A549 (cell line): ENCODE data around the gene KCNG2. TPM values are rescaled to one million over a fixed set of nuclear protein-coding genes. Genes with fewer than 3 reads are reported as not detected.

ENCODE experiments used
- ATAC-seq, 2 experiments: fragments of 200-7000 bp in 1 of 2; fragments of >200 bp in 1 of 2; cut with Nextera tagmentation in 1 of 2; cut with Tn5 transposase in 1 of 2; 3 replicates each; pipeline versions ENCODE4 v1.8.0 to v1.9.1; 2018 to 2020; ENCODE audit warnings: mild to moderate bottlenecking in 1 of 2, moderate library complexity in 1 of 2
- CTCF ChIA-PET: fragments of 300-600 bp; sonication (Branson Sonifier 250); formaldehyde crosslinking; extraction: SDS; loops from one replicate; lab custom pipeline; 2021; ENCODE audit warnings: antibody characterized with exemption, inconsistent platforms; lab: Yijun Ruan, JAX
- POLR2A ChIA-PET: fragments of 350-600 bp; formaldehyde crosslinking; extraction: SDS; loops from one replicate; lab custom pipeline; 2021; ENCODE audit warnings: antibody characterized with exemption, inconsistent platforms; lab: Yijun Ruan, JAX
- DNase-seq, 2 experiments: peaks; one replicate each; pipeline versions ENCODE4 v3.0.0 to v3.0.0-alpha.2; 2011 to 2016; ENCODE audit warnings: low read depth in 1 of 2, low spot score in 1 of 2
- FAIRE-seq: peaks from 2 replicates; lab custom pipeline; 2011; peaks lifted over from hg19 to GRCh38; lab: Jason Lieb, UNC
- H3K27ac ChIP-seq, 2 experiments: fragments of >200 bp; sonication (Bioruptor Twin); formaldehyde crosslinking; 3 replicates each; pipeline ENCODE4 v1.5.1; 2016 to 2017
- H3K4me1 ChIP-seq: fragments of >200 bp; sonication (Bioruptor Twin); formaldehyde crosslinking; 3 replicates; pipeline ENCODE4 v1.6.1; 2016
- H3K4me2 ChIP-seq: fragments of >200 bp; sonication (Bioruptor Twin); formaldehyde crosslinking; 3 replicates; pipeline ENCODE4 v1.6.1; 2016
- H3K4me3 ChIP-seq: fragments of >200 bp; sonication (Bioruptor Twin); formaldehyde crosslinking; 3 replicates; pipeline ENCODE4 v1.5.1; 2016
- H3K9me3 ChIP-seq: fragments of >200 bp; sonication (Bioruptor Twin); formaldehyde crosslinking; 3 replicates; pipeline ENCODE4 v1.6.1; 2016
- ATOH8 ChIP-seq: fragments of 250-450 bp; sonication (Bioruptor Pico); IDR thresholded peaks from 2 replicates; pipeline ENCODE4 v1.5.0; 2020; ENCODE audit warnings: low read depth, mild to moderate bottlenecking, moderate library complexity
- BCL3 ChIP-seq: fragments of >200 bp; sonication (Bioruptor Twin); formaldehyde crosslinking; IDR thresholded peaks from 3 replicates; pipeline ENCODE4 v1.6.1; 2016
- BHLHE40 ChIP-seq: IDR thresholded peaks from 2 replicates; pipeline ENCODE4 v1.6.1; 2012; ENCODE audit warnings: low read depth, low read length, inconsistent platforms
- CBX2 ChIP-seq: fragments of 200-600 bp; sonication (generic); IDR thresholded peaks from 2 replicates; pipeline ENCODE4 v1.6.1; 2016; ENCODE audit warnings: low read depth, mild to moderate bottlenecking, borderline replicate concordance
- CHD2 ChIP-seq: fragments of 150-350 bp; IDR thresholded peaks from 2 replicates; pipeline ENCODE4 v1.6.1; 2014; ENCODE audit warnings: low read length; ENCODE audit not compliant: partially characterized antibody
- CHD4 ChIP-seq: fragments of 200-600 bp; sonication (generic); IDR thresholded peaks from 2 replicates; pipeline ENCODE4 v1.6.1; 2016; ENCODE audit warnings: antibody characterized with exemption, mild to moderate bottlenecking, borderline replicate concordance
- E2F6 ChIP-seq: IDR thresholded peaks from 2 replicates; pipeline ENCODE4 v1.6.1; 2012; ENCODE audit warnings: low read depth, borderline replicate concordance
- EHMT2 ChIP-seq: fragments of 200-600 bp; sonication (generic); IDR thresholded peaks from 2 replicates; pipeline ENCODE4 v1.6.1; 2016; ENCODE audit warnings: antibody characterized with exemption, low read depth, mild to moderate bottlenecking, moderate library complexity
- ELK1 ChIP-seq: fragments of 150-350 bp; IDR thresholded peaks from 2 replicates; pipeline ENCODE4 v1.6.1; 2014; ENCODE audit warnings: low read depth, mild to moderate bottlenecking, low read length
- EP300 ChIP-seq, 2 experiments: fragments of >200 bp; sonication (Bioruptor Twin); formaldehyde crosslinking; IDR thresholded peaks; 2 replicates in 1 of 2; 3 replicates in 1 of 2; pipeline ENCODE4 v1.6.1; 2016 to 2017
- FOSB ChIP-seq: fragments of 250-450 bp; sonication (Bioruptor Pico); IDR thresholded peaks from 2 replicates; pipeline ENCODE4 v1.5.0; 2020; ENCODE audit warnings: mild to moderate bottlenecking, moderate library complexity
- FOSL2 ChIP-seq, 2 experiments: fragments of 450-650 bp in 1 of 2; fragments of >200 bp in 1 of 2; sonication (Bioruptor Twin) in 1 of 2; formaldehyde crosslinking; IDR thresholded peaks; 2 replicates each; pipeline versions ENCODE4 v1.5.0 to v1.6.1; 2016 to 2020; ENCODE audit warnings: mild to moderate bottlenecking in 1 of 2, moderate library complexity in 1 of 2
- GATA3 ChIP-seq: IDR thresholded peaks from 2 replicates; pipeline ENCODE4 v1.6.1; 2012; ENCODE audit warnings: borderline replicate concordance
- HOXA7 ChIP-seq: fragments of 250-450 bp; sonication (Bioruptor Pico); IDR thresholded peaks from 2 replicates; pipeline ENCODE4 v1.5.0; 2020; ENCODE audit warnings: mild to moderate bottlenecking, moderate library complexity
- HOXB5 ChIP-seq: fragments of 250-450 bp; sonication (Bioruptor Pico); IDR thresholded peaks from 2 replicates; pipeline ENCODE4 v1.5.0; 2020; ENCODE audit warnings: mild to moderate bottlenecking, moderate library complexity
- MAZ ChIP-seq: fragments of 150-350 bp; IDR thresholded peaks from 2 replicates; pipeline ENCODE4 v1.6.1; 2014; ENCODE audit warnings: antibody characterized with exemption, low read depth, low read length, borderline replicate concordance
- PHF8 ChIP-seq: fragments of 200-600 bp; sonication (generic); IDR thresholded peaks from 2 replicates; pipeline ENCODE4 v1.6.1; 2016; ENCODE audit warnings: low read depth, mild to moderate bottlenecking, antibody characterized with exemption, moderate library complexity, borderline replicate concordance
- RAD21 ChIP-seq, 2 experiments: fragments of >200 bp in 1 of 2; sonication (Bioruptor Twin) in 1 of 2; formaldehyde crosslinking in 1 of 2; IDR thresholded peaks in 1 of 2; conservative IDR thresholded peaks in 1 of 2; 2 replicates in 1 of 2; 3 replicates in 1 of 2; pipeline ENCODE4 v1.6.1; 2012 to 2018; ENCODE audit warnings: inconsistent platforms in 1 of 2
- RNF2 ChIP-seq: fragments of 200-600 bp; sonication (generic); IDR thresholded peaks from 2 replicates; pipeline ENCODE4 v1.6.1; 2016; ENCODE audit warnings: low read depth, mild to moderate bottlenecking, antibody characterized with exemption, moderate library complexity, borderline replicate concordance
- TP53 ChIP-seq: fragments of 250-450 bp; sonication (Bioruptor Pico); IDR thresholded peaks from 2 replicates; pipeline ENCODE4 v1.5.0; 2021; ENCODE audit warnings: mild to moderate bottlenecking, moderate library complexity
- ZC3H11A ChIP-seq: fragments of 450-650 bp; IDR thresholded peaks from 2 replicates; pipeline ENCODE4 v1.6.1; 2014; ENCODE audit warnings: antibody characterized with exemption, mild to moderate bottlenecking
- ZFP36 ChIP-seq: fragments of 450-650 bp; IDR thresholded peaks from 2 replicates; pipeline ENCODE4 v1.6.1; 2014; ENCODE audit warnings: borderline replicate concordance; ENCODE audit not compliant: partially characterized antibody
- ZNF302 ChIP-seq: fragments of 250-450 bp; sonication (Bioruptor Pico); IDR thresholded peaks from 2 replicates; pipeline ENCODE4 v1.9.0; 2021; ENCODE audit warnings: inconsistent platforms, mild to moderate bottlenecking, moderate library complexity
- ZSCAN20 ChIP-seq: fragments of 250-450 bp; sonication (Bioruptor Pico); IDR thresholded peaks from 2 replicates; pipeline ENCODE4 v1.8.0; 2022; ENCODE audit warnings: mild to moderate bottlenecking, moderate library complexity
- WGBS: methylation state at CpG from one replicate; pipeline ENCODE4 v1.1.6; 2017; ENCODE audit errors: missing lambda C conversion rate; 5-methylcytosine and 5-hydroxymethylcytosine counted together
- polyA plus RNA-seq, 4 experiments: library from polyadenylated mRNA; depleted of rRNA in 3 of 4; stranded (reverse); fragments of >200 nt; fragmentation: RNase III in 1 of 4; extraction: RNeasy Plus Mini Kit Qiagen cat#74134 plus additional on column Dnase treatment in 1 of 4; gene quantifications; 2 replicates in 3 of 4; 3 replicates in 1 of 4; pipeline ENCODE4 v1.2.3, GENCODE V29; 2011 to 2017

The KCNG2 gene
- polyA plus RNA-seq, 2 of the 4 experiments (the other 2 are of a cell fraction), result not detected

- ChIA-PET POLR2A (no interaction called here), CTCF (no interaction called here)
- Histone ChIP-seq H3K4me3 (no peak overlapping the region), H3K4me1 (no peaks in the 10 kb centered on the region; the same call in 2 of the 3 replicates), H3K27ac (no peak overlapping the region), H3K4me2 (no peak overlapping the region), H3K9me3 (no peaks in the 10 kb centered on the region)
- FAIRE-seq, result no peak
- 69% methylated on average over 9 of the region's 9 CpGs for WGBS
- TF ChIP-seq ZNF302 (CRISPR knock-in tag) (no peak), HOXA7 (no peak), CBX2 (no peak), FOSL2 (IDR thresholded peaks at IDR 0.05) (no peak), FOSL2 (CRISPR knock-in tag; IDR thresholded peaks at IDR 0.05) (no peak), HOXB5 (no peak), EP300 (IDR thresholded peaks at IDR 0.05) (no peak), BHLHE40 (no peak), EHMT2 (no peak), MAZ (no peak), PHF8 (no peak)
- DNase-seq, result no peak
- ATAC-seq, result no peak
Measured at GRCh38 chr18:79801641-79802040, 3.9 kb downstream of the KCNG2 start.

GRCh38 chr18:79802298-79802697 lies 4.6 kb downstream of the KCNG2 start:
- H3K4me2 ChIP-seq, result no peak overlapping the region
- ATAC-seq, result no peak
- no peak overlapping the region for H3K4me3 ChIP-seq
- POLR2A ChIA-PET, result no interaction called here
- H3K27ac ChIP-seq, result no peak overlapping the region
- 81% methylated on average over 16 of the region's 18 CpGs for WGBS
- TF ChIP-seq ZC3H11A (no peak), E2F6 (no peak), BCL3 (no peak), ZSCAN20 (CRISPR knock-in tag) (no peak), GATA3 (no peak), FOSL2 (IDR thresholded peaks at IDR 0.05) (no peak), FOSL2 (CRISPR knock-in tag; IDR thresholded peaks at IDR 0.05) (no peak), RNF2 (no peak), ZNF302 (CRISPR knock-in tag) (no peak), TP53 (CRISPR knock-in tag) (no peak), ZFP36 (no peak), FOSB (CRISPR knock-in tag) (no peak), CHD4 (no peak), RAD21 (conservative IDR thresholded peaks at IDR 0.05 in 1 of 2, IDR thresholded peaks at IDR 0.05 in 1 of 2) (no peak), CHD2 (no peak), ELK1 (no peak), ATOH8 (CRISPR knock-in tag) (no peak)
- H3K4me1 ChIP-seq, result no peaks in the 10 kb centered on the region; the same call in 2 of the 3 replicates
- H3K9me3 ChIP-seq, result no peaks in the 10 kb centered on the region
- no peak for DNase-seq
- FAIRE-seq, result no peak
- CTCF ChIA-PET, result no interaction called here
